ENCODE measurements around the gene ICA1L. TPM values are rescaled to one million over a fixed set of nuclear protein-coding genes. Genes with fewer than 3 reads are reported as not detected.
A peak's percentile ranks its signal among the peaks of the same experiment; 100 is the strongest.

The ICA1L gene
- total RNA-seq, 2 experiments from 2014 or later, result 1.5 to 1.6 TPM

- Histone ChIP-seq H3K4me1 (ENCODE audit: insufficient read depth, low read length) (peaks cover 8% of the 10 kb centered on the region), H3K4me3 (ENCODE audit: low read length) (no peak overlapping the region), H3K27ac (ENCODE audit: low read depth in 1 of 2, low read length in 2 of 2) (no peak overlapping the region), H3K9me3 (ENCODE audit: control insufficient read depth in 1 of 2, insufficient read depth in 1 of 2, low read length in 2 of 2) (no peaks in the 10 kb centered on the region), H3K27me3 (ENCODE audit: control insufficient read depth in 1 of 2, insufficient read depth in 2 of 2, low read length in 2 of 2) (no peaks in the 10 kb centered on the region), H3K36me3 (ENCODE audit: insufficient read depth, low read length) (peaks cover 9% of the 10 kb centered on the region)
- Mint-ChIP-seq H3K9me3 (no peaks in the 10 kb centered on the region), H3K27me3 (no peaks in the 10 kb centered on the region), H3K4me3 (no peak overlapping the region), H3K36me3 (ENCODE audit: low read depth) (peaks cover 80% of the 10 kb centered on the region), H3K4me1 (ENCODE audit: low read depth) (peaks cover 76% of the 10 kb centered on the region), H3K27ac (peak overlapping the region; percentile 76)
- no peak for TF ChIP-seq CTCF (IDR thresholded peaks at IDR 0.05)
- ATAC-seq (ENCODE audit: poor library complexity) (peak; percentile 71), DNase-seq (peak in 3 of 14 experiments; percentile 17 to 24 (median 19))
- ChIA-PET CTCF (no interaction called here), POLR2A (interaction anchor here (0.6 to 2.6 kb wide), 6 partner anchors 10 to 117 kb away, joined by 3 to 22 read pairs (median 6); partner anchors contain the start of gene FAM117B)
- intact Hi-C loops (cut with DNase I, micrococcal nuclease), result loop anchor here in 1 of 2 experiments (5.0 kb wide), 1 partner anchor 115 kb away; no protein-coding TSS in a partner anchor
Observed at GRCh38 chr2:202752071-202752470, 119.5 kb downstream of the ICA1L start.

- Histone ChIP-seq H3K27ac (ENCODE audit: low read depth in 1 of 2, low read length in 2 of 2) (no peak overlapping the region), H3K4me3 (ENCODE audit: low read length) (no peak overlapping the region), H3K27me3 (ENCODE audit: control insufficient read depth in 1 of 2, insufficient read depth in 2 of 2, low read length in 2 of 2) (no peaks in the 10 kb centered on the region), H3K36me3 (ENCODE audit: insufficient read depth, low read length) (no peaks in the 10 kb centered on the region), H3K4me1 (ENCODE audit: insufficient read depth, low read length) (peaks cover 8% of the 10 kb centered on the region), H3K9me3 (ENCODE audit: control insufficient read depth in 1 of 2, insufficient read depth in 1 of 2, low read length in 2 of 2) (no peaks in the 10 kb centered on the region)
- intact Hi-C loops (cut with DNase I, micrococcal nuclease), result loop anchor here in 1 of 2 experiments (5.0 kb wide), 1 partner anchor 114 kb away; no protein-coding TSS in a partner anchor
- ChIA-PET POLR2A (interaction anchor here (1.0 to 2.6 kb wide), 4 partner anchors 9 to 115 kb away, joined by 3 to 22 read pairs (median 6); partner anchors contain the start of gene FAM117B), CTCF (interaction anchor here (1.1 kb wide), 1 partner anchor 18 kb away, joined by 3 read pairs; no protein-coding TSS in a partner anchor)
- peak overlapping the region; percentile 64 for H3K4me3 Mint-ChIP-seq
- no peak for TF ChIP-seq CTCF (IDR thresholded peaks at IDR 0.05)
- ATAC-seq (ENCODE audit: poor library complexity) (peak; percentile 54), DNase-seq (no peak)
- H3K9me3 Mint-ChIP-seq, result no peaks in the 10 kb centered on the region
- peaks cover 88% of the 10 kb centered on the region for H3K4me1 Mint-ChIP-seq (ENCODE audit: low read depth)
- no peaks in the 10 kb centered on the region for H3K27me3 Mint-ChIP-seq
- peak overlapping the region; percentile 76 for H3K27ac Mint-ChIP-seq
- peaks cover 80% of the 10 kb centered on the region for H3K36me3 Mint-ChIP-seq (ENCODE audit: low read depth)
Observed at GRCh38 chr2:202750763-202751427, 120.7 kb downstream of the ICA1L start.

GRCh38 chr2:202749477-202749876 is 122.1 kb downstream of the ICA1L start:
- DNase-seq (no peak), ATAC-seq (ENCODE audit: poor library complexity) (no peak)
- intact Hi-C loops (cut with DNase I, micrococcal nuclease), result loop anchor here in 1 of 2 experiments (5.0 kb wide), 1 partner anchor 47 kb away; no protein-coding TSS in a partner anchor
- Mint-ChIP-seq H3K4me1 (ENCODE audit: low read depth) (peaks cover 91% of the 10 kb centered on the region), H3K9me3 (peaks cover 2% of the 10 kb centered on the region), H3K36me3 (ENCODE audit: low read depth) (peaks cover 78% of the 10 kb centered on the region), H3K27me3 (no peaks in the 10 kb centered on the region), H3K27ac (peak overlapping the region; percentile 76), H3K4me3 (no peak overlapping the region)
- H3K27ac ChIP-seq (ENCODE audit: low read depth in 1 of 2, low read length in 2 of 2), result no peak overlapping the region
- no peaks in the 10 kb centered on the region for H3K9me3 ChIP-seq (ENCODE audit: control insufficient read depth in 1 of 2, insufficient read depth in 1 of 2, low read length in 2 of 2)
- no peaks in the 10 kb centered on the region for H3K27me3 ChIP-seq (ENCODE audit: control insufficient read depth in 1 of 2, insufficient read depth in 2 of 2, low read length in 2 of 2)
- H3K36me3 ChIP-seq (ENCODE audit: insufficient read depth, low read length), result no peaks in the 10 kb centered on the region
- CTCF ChIA-PET, result no interaction called here
- no peak overlapping the region for H3K4me3 ChIP-seq (ENCODE audit: low read length)
- H3K4me1 ChIP-seq (ENCODE audit: insufficient read depth, low read length), result peaks cover 8% of the 10 kb centered on the region
- POLR2A ChIA-PET, result no interaction called here
- no peak for TF ChIP-seq CTCF (IDR thresholded peaks at IDR 0.05)

All from CD4-positive, alpha-beta T cell (primary cell).